Effector CD4-positive, alpha-beta T cell (primary cell): ENCODE measurements around the gene NACC2.

Experiments
- DNase-seq: peaks from one replicate; pipeline ENCODE4 v3.0.0-alpha.2; 2020

NACC2 gene

DNA sequence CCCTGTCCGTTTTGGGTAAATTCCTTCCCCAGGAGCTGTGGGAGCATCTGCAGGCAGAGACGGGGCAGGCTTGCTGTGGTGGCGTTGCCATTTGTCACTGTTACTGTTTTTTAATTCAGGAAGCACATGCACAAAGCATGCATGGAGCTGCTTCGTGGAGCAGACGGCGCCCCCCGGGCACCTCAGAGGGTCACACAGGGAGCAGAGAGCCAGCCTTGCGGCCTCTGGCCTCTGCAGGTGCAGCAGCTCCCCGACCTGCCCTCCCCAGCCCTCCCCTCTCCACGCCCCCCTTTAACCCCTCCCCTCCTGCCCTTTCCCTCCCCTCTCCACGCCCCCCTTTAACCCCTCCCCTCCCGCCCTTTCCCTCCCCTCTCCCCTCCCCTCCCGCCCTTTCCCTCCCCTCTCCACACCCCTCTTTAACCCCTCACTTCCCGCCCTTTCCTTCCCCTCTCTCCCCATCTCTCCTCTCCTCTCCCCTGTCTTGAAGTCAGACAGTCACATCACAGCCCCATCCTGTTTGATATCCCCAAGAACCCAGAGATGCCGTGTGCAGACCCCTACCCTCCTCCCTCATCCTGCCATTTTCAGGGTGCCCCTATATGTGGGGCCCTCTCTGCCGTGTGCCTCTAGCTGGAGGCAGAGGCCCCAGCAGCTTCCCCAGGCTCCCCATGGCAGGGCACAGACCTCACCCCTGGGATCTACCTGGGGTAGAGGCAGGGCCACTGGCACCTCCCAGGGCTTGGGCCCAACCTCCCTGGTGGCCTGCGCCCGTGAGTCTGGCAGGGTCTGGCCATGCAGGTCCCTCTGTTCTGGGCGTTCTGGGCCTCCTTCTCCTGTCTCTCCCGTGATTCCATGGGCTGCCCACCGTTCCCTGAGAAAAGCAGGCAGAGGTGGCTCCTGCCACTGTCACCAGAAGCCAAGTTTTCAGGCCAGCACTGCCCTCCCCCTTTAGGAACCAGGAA lies 104.3 kb downstream of the NACC2 start:
- DNase-seq = peak; percentile 35

DNA sequence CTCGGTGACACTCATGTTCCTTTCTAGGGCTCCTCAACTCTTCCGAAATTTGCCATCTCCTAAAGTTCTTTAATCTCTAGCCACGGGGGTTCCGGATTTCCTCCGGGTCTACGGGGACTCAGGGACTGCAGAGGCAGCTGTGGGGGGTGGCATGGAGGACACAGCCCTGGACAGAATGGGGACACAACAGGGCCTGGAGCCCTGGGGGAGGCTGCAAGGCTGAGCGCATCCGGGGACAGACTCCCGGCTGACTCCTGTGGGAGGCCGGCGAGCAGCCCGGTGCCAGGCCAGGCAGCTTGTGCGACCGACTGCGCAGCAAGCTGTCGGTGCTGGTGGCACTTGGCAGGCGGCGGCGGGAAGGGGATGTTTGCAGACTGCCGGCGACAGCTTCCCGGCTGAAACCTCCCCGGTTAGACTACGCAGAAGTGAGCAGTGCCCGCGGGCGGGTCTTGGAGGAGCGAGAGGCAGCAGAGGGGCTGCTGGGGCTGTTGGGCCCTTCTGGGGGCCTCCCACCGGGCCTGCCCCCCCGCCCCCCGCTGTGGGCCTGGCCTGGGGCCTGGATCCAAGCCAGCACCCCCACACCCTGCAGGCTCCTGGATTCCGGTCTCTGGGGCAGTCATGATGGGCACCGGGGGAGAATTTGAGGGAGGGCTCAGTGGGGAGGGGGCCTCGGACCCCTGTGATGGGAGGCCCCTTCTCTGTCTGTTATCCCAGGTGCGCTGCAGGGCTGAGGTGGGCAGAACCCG lies 105.2 kb downstream of the NACC2 start:
- DNase-seq = no peak

DNA sequence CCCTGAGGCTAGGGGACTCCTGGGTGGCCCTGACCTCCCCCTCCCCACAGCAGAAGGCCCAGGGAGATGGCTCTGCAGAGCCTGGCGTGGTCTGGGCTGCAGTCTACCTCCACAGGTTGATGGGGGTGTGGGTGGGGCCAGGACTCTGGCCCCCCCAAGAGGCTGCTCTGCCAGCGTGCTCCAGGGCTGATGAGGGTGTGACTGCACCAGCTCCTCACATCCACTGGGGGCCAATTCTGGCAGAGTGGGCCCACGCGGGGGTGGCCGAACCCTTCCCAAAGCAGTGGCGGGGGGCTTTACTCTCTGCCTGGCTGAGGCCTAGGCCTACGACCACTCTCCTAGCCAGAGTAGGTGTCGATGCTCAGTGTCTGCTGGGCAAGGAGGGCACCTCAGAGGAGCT lies 105.9 kb downstream of the NACC2 start:
- DNase-seq = no peak

DNA sequence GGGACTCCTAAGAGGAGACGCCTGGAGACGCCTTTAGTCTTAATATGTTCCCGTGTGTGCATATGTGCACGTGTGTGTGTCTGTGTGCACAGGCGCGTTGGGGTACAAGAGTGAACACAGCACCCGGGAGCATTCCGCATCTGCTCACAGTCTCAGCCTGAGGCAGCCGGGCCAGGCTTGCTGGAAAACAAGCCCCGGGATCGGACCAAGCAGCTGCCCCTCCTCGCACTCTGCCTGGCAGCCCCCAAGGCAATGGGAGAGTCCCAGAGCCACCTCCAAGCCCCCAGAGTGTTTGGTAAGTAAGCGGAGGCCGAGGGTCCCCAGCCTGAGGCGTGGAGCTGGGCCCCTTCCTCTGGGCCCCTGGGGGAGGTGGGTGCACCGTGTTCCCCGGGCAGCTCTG lies 106.6 kb downstream of the NACC2 start:
- no peak for DNase-seq

DNA sequence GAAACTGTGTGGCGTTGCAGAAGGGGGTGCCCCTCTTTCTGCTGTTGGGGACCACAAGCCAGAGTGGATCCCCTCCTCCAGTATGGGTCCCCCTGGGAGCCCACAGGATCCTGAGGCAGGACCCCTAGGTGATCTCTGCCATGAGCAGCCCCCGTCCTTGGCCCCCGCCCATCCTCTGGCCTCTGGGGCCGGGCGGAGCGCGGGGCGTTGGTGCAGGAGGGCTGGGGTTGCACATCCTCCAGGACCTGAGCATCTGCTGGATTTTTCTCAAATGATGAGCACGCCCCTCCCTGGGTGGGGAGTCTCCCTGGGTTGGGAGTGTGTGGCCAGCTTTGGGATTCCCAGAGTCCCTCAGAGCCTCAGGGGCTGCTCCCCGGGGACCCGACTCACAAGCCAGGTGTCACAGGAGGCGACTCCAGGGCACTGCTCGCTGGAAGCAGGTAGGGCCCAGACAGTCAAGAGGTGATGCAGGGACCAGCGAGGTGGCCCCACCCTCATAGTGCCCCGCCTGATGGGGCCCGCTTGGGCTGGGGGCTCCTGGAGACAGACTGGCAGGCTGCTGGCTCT lies 107.2 kb downstream of the NACC2 start:
- DNase-seq = no peak

DNA sequence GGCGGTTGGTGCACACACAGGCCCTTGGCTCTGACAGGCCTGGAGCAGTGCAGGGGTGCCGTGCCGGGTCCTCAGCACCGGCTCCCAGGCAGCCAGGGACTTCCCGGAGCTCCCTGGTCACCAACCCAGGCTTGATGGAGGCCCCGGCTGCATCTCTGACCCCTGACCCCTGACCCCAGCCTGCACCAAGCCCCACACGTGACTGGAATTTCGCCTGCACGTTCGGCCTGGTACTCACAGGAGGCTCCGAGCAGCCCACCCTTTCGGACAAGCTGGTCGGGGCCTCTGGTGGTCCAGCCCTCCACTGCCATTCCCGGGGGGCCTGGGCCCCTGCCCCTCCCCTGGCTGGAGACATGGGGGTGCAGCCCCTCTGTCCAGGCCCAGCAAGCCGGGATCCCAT lies 108.5 kb downstream of the NACC2 start:
- no peak for DNase-seq

DNA sequence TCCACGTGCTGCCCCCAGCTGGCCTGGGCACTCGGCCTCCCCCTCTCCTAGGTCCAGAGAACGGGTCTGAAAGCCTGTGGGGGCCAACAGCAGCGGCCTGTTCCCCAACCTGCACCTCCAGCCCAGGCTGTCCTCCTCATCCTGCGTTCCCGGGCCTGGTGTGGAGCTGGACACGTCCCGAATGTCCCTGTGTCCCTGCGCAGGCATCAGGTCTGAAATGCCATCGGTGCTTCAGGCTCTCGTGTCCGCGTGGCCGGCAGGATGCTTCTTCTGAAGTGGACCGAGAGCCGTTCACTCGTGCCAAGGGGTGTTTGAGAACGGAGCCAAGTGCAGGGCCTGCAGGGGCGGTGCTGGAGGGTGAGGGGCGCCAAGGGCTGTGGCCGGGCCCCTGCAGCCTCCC lies 109.2 kb downstream of the NACC2 start:
- no peak for DNase-seq

DNA sequence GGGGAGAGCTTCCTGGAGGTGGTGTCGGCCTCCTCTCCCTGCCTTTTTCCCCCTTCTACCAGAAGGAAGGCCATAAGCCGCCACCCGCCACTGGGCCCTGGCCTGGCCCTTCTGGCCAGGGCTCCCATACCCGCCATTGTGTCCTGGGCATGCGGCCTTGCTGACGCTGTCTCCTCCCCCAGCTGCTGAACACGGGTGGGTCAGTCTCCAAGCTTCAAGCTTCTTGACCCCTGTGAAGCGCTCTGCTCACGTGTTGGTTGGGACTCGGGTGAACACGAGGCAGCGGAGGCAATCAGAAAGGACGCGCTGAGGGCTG lies 109.7 kb downstream of the NACC2 start:
- no peak for DNase-seq

DNA sequence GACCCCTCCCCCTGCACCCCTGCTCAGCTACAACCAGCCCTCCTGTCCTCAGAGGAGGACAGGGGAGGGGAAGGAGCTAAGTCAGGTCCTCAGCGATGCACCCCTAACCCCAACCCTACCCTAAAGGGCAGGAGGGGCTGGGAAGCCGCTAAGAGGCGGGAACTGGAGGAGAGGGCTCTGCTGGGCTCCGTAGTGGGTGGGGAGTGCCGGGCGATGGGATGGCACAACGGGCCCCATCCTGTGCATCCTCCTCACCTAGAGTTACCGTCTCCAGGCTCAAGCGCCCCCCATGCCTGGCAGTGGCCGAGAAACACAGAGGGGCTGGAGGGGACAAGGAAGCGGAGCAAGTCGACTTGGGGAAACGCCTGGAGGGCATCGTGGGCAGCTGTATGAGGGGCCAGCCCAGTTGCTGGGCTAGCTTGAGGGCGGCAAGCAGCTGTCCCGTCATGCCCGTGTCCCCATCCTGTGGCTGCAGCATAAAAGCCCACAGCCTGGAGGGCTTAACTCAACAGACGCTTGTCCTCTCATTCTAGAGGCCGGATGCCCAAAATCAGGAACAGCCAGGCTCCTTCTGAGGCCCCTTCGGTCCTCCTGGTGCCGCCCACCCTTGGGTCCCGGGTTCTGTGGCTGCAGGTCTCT lies 110.9 kb downstream of the NACC2 start:
- no peak for DNase-seq

DNA sequence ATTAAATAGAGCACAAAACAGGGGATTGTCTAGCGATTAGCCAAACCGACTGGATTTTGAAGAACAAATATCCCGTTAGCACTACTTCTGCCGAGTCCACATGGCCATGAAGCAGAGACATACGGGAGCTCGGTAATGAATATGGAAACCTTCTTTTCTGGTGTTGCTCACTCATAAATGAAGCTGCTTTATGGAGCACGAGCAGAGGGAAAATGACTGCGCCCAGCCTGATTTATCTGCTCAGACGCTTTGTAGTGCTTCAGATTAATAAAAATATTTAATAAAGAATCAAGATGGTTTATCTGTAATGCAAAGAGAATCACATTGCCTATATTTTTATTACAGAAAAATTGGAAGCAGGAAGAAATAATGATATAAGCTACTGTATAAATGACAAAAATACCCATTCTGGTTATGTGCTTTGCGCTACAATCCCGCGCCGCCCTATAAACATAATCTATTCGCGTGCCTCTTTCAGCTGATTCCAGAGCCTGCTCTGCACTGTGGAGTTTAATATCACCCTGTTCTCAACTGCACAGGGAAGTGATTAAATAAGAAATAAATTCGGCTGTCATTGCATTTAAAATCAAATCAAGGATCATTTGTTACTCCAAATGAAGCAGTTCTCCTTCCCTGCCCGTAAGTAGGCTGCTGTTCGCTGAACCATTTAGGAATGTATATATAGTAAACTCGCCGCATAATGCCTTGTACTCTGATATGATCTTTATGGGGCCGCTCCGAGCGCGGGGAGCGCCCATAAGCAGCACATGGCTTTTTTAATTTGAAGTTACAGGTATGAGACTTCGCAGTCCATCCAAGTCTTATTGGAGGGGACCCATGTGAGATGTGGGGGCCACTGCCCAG lies 111.6 kb downstream of the NACC2 start:
- DNase-seq = no peak

DNA sequence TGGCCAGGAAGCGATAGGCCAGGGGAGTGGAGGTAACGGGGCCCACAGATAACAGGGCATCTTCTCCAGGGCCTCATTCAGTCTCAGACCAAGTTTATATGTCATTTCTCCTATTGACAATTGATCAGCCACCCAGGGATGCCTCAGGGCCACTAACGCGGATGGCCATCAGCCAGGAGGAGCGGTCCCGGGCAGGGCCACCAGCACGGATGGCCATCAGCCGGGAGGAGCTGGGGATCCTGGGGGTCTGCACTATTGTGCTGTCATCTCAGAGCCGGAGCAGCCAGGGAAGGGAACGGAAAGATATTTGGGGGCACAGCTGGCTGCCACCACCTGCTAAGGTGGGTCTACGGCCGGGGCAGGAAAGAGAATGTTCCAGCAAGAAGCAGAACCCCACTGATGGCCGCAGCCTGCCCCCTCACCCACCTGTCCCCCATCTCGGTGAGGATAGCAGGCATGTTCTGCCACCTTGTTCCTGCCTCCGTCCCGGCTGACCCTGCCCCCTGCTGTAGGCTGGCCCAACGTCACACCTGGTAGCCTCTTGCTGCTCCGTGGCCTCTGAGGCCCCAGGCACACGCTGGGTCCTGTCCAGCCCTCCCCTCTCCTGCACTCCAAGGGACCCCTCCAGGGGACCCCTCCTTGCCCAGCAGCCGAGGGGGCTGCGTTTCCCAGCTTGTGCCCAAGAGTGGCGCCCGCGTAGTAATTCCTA lies 112.4 kb downstream of the NACC2 start:
- no peak for DNase-seq

DNA sequence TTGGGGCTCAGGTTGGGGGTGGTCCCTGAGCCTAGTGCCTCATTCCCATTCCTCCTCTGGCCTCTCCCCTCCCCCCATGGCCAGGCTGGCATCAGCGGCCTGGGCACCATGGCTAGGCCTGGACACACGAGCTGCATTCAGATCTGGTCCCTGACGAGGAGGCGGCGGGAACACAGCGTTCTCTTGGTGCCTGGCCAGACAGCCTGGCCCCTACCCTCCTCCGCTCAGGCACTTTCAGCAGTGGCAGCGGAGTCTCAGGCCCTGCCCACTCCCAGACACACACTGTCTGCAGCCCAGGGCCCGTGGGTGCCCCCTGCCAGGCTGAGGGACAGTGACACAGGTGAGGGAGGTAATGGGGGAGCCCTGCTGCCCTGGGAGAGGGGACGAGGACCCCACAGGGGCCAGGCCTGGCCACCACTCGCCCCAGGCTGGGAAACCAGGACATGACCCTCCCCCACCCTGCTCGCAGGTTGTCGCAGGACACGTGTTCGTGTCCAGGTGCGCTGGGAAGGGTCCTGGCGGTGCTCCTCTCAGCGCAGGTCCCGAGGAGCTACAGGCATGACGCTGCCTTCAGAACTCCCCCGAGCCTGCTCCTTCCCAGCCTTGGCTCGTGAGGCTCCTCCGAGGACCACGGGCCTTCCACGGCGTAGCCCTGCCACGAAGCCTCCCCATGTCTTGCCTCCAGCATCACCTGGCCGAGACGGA lies 114.0 kb downstream of the NACC2 start:
- no peak for DNase-seq

DNA sequence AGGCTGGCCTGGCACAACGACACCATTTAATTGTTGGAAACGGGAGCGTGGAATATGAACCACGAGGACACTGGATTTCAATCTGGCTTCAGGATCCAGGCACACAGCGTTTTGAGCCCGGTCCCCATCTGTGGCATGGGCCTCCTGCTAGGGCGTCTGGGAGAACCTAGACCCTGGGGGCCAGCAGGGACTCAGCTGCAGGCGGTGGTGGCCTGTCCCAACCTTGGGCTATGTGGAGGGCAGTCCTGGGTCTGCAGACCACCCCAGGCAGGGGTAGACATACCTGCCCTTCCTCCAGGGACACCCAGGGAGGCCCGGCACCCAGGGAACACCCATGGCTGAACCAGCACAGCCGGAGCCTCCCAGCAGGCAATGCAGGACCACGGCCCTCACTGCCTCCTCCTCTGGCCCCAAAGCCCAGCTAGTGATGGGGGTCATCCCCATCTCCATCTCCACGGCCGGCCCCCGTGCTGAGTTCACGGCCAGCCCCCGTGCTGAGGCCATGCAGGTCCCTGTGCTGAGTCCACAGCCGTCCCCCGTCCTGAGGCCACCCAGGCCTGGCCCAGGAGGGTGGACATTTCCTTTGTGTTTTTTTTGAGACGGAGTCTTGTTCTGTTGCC lies 115.4 kb downstream of the NACC2 start:
- no peak for DNase-seq

DNA sequence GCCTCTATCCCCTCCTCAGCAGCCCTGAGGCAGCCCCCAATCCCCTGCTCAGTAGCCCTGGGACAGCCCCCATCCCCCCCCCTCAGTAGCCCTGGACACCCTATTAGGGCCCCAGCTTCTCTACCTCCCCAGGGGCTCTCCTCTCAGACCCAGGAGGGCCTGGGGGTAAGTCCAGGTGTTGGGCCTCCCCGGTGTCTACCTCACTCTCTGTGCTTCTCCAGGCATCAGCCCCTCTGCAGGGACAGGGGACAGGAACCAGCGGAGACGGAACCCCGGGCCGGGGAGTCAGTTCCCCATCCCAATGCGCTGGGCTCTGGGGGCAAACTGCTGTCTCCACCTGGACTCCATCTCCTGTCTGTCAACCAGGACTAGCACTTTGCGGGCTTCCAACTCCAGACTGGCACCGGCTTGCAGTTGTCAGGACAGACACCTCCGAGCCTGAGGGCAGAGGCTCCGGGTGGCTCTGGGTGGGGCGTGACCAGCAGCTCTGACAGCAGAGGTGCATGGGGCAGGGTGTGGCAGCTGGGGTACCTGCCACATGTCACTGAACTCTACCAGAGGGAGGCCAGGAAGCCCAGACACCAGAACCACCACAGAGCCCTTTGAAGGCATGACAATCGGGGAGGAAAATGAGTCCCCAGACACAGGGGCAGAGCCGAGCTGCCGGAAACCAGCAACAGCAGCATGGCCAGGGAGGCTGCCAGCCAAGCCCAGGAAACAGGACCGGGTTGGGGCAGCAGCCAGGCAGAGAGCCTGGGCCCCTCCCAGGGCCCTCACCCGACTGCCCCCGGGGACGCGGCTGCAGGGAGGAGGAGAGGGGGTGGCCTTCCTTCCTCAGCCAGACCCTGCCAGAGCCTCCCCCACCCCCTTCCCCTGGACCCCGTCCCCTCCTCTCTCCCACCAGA lies 116.2 kb downstream of the NACC2 start:
- peak; percentile 32 for DNase-seq

DNA sequence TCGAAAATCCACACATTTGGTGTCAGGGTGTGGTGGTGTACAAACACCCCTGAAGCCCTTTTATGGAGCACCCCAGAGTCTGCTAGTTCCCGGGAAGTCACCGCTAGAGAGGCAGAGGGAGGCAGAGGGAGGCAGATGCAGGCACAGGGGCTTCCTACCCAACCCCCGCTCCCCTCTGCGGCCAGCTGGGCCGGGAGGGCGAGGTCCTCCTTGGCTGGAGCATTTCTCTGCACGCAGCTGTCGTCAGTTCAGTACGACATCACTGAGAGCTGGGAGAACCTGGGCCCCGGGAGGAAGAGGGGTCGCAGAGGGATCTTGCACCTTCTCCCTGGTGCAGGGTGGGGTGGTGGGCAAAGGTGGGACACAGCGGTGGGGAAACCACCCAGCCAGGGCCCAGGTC lies 118.1 kb downstream of the NACC2 start:
- DNase-seq = no peak

DNA sequence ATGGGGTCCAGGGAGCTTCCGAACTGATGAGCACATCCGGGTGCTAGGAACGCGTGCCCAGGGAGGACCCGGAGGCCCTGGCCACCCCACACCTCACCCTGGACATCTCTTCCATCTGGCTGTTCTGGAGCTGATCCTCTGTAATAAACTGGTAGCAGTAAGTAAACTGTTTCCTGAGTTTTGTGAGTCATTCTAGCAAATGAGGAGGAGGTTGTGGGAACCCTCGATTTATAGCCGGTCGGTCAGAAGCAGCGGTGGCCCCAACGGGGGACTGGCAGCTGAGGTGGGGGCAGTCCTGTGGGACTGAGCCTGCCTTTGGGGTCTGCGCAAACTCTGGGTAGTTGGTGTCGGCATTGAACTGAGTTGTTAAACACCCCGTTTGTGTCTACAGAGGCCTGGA lies 118.6 kb downstream of the NACC2 start:
- no peak for DNase-seq

DNA sequence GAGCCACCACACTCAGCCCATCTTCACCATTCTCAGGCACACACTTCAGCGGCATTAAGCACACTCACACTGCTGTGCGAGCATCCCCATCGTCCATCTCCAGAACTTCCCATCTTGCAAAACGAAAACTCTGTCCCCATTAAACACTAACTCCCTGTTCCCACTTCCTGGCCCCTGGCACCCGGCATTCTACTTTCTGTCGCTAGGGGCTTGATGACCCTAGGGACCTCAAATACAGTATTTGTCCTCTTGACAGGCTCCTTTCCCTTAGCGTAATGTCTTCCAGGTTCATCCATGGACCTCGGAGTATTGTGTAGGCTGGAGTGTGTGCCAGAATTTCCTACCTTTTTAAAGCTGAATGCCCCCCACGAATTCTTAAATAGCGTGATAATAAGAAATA lies 119.3 kb downstream of the NACC2 start:
- no peak for DNase-seq

DNA sequence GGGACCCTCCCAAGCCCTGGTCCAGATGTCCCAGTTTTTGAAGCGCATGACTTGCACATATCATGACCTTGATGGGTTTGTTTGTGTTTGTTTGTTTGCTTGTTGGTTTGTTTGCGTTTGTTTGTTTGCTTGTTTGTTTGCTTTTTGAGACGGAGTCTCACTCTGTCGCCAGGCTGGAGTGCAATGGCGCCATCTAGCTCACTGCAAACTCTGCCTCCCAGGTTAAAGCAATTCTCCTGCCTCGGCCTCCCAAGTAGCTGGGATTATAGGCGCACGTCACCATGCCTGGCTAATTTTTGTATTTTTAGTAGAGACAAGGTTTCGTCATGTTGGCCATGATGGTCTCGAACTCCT lies 120.9 kb downstream of the NACC2 start:
- no peak for DNase-seq
